NCI-H524 (cell line): ENCODE results near the gene KRTAP12-4.
"Not testable (repeated sequence)": the region's sequence is repeated elsewhere in the genome, so short reads cannot be mapped to it uniquely, and the experiment has no call there.

Source experiments
- DNase-seq, 2 experiments: peaks; one replicate each; lab custom pipeline; 2025; lab: John Stamatoyannopoulos, UW

Gene KRTAP12-4

GRCh38 chr21:44686843-44687561, 32.5 kb upstream of the KRTAP12-4 start:
- DNase-seq, result no peak

GRCh38 chr21:44686000-44686781, 31.7 kb upstream of the KRTAP12-4 start:
- DNase-seq, result peak; percentile 7 to 51

DNA sequence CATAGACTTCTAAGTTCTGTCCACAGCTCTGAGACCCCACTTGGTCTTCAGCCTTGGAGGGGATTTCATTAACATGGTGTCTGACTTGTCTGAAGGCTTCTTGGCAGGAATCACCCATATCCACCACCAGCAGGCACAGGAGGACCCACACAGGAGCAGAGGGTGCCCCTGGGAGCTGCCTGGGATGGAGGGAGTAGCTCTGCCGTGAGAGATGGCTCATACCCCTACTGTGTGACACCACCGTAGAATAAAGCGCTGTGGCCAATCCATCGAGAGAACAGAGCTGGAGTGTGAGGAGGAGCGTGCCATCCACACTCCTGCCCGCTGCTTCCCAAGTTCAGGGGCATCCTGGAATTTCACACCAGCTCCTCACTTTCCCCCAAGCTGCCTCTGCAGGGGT, 30.6 kb upstream of the KRTAP12-4 start:
- not testable (repeated sequence) for DNase-seq

- no peak for DNase-seq
Measured at GRCh38 chr21:44684483-44684882, 30.0 kb upstream of the KRTAP12-4 start.

GRCh38 chr21:44684077-44684476, 29.6 kb upstream of the KRTAP12-4 start:
- no peak for DNase-seq

DNA sequence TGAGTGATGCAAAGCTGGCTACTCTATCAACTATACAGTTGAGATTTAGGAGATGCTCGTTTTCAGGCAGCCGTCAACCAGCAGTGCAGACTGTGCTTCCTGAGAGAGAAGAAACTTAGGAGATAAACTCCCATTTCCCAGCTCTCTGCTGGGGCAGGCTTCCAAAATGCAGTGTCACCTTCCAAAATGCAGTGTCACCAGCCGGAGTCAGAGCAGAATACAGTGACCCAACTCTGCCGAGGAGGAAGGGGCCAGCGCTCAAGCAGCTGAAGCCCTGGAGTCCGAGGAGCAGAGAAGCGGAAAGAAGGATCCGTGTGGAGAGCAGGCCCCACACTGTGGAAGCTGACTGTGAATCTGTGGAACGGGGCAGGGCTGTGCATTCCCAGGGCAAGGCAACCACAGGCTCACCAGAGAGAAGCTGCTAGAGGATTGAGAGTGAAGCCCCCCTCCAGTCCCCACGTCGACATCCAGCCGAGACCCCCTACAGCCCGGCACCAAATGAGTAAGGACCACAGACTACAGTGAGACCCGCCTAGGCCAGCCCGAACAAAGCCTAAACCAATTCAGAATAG, 28.2 kb upstream of the KRTAP12-4 start:
- no peak for DNase-seq

GRCh38 chr21:44681861-44682579, 27.6 kb upstream of the KRTAP12-4 start, which contains the start of gene KRTAP12-1:
KRTAP12-1 (minus strand) TSS chr21:44682163; CDS start chr21:44682123, 40 bp downstream.
- peak; percentile 63 to 73 for DNase-seq

DNA sequence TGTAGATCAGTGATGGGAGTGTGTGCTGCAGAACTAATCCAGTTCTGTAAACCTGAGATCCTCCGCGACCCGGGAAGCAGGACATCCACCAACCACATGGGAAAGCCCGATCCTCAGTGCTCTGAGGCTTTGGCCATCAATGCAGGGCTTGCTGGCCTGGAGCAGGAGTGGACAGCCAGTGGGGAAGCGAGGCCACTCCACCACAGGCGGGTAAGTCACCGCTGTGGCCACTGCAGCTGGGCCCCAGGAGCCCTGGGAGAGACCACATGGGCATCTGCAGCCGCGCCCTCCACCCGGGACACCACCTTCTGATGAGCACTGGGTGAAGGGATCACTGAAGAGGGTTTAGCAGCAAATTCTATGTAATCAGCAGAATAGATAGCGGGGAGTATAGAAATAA, 26.7 kb upstream of the KRTAP12-4 start:
- DNase-seq, result no peak

- no peak for DNase-seq
Measured at GRCh38 chr21:44677881-44678280, 23.4 kb upstream of the KRTAP12-4 start.

- DNase-seq, result no peak
Measured at GRCh38 chr21:44671911-44672310, 17.5 kb upstream of the KRTAP12-4 start.

DNA sequence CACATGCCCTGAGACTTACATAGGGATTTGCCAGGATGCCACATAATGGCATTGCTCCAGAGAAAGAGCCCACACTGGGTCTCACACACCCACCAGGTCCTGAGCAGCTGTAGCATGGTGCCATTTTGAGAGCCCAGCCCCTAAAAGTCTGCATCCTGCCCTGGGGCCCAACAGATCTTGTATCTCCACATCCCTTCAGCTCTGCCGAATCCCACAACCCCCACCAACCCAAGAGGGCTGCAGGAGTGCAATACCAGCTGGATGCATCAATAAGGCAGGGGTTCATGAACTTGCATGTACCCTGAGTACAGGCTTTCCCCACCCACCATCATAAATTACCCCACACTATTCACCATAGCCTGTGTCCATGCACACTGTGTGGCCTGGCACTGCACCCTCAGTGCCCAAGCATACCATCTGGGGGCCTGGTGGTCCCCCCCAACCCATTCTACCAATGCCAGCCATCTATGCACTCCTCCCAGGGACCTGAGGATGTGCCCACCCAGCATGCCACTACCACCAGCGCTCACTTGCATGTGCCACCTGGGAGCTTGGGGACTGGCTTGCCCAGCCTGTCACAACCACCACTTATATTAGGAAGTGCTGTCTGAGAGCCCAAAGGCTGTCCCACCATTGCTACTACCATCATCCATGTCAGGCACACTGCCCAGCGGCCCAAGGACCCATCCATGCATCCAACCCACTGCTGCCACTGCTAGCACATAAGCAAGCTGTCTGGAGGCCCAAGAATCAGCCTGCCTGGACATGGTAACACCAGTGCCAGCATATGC, 16.4 kb upstream of the KRTAP12-4 start:
- no peak for DNase-seq

DNA sequence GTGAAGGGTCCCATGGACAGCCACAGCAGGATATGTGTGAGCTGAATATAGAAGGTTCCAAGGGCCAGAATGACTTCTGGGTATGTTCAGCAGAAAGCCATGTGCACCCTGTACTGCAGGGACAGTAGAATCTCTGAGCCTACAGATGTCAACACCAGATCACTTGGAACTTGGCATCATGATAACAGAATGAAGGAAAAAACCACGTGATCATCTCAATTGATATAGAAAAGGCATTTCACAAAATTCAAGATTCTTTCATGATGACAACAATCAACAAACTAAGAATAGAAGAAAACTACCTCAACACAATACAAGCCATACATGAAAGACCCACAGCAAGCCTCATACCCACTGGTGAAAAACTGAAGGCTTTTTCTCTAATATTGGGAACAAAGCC, 13.2 kb upstream of the KRTAP12-4 start:
- DNase-seq, result no peak

GRCh38 chr21:44666401-44667320, 12.2 kb upstream of the KRTAP12-4 start, which contains the start of gene KRTAP12-2:
KRTAP12-2 (minus strand) TSS chr21:44666927; CDS start chr21:44666886, 41 bp downstream.
- no peak for DNase-seq

GRCh38 chr21:44664691-44665090, 10.2 kb upstream of the KRTAP12-4 start:
- no peak for DNase-seq

DNA sequence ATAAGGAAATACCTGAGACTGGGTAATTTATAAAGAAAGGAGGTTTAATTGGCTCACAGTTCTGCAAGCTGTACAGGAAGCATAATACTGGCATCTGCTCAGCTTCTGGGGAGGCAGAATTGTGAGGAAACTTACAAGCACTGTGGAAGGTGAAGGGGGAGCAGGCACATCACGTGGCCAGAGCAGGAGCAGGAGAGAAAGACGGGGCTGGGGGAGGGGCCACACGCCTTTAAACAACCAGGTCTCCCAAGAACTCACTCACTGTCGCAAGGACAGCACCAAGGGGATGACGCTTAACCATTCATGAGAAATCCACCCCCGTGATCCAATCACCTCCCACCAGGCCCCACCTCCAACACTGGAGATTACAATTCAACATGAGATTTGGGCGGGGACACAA, 7.1 kb upstream of the KRTAP12-4 start:
- DNase-seq, result not testable (repeated sequence)

GRCh38 chr21:44658913-44659595, 4.6 kb upstream of the KRTAP12-4 start:
- no peak for DNase-seq

DNA sequence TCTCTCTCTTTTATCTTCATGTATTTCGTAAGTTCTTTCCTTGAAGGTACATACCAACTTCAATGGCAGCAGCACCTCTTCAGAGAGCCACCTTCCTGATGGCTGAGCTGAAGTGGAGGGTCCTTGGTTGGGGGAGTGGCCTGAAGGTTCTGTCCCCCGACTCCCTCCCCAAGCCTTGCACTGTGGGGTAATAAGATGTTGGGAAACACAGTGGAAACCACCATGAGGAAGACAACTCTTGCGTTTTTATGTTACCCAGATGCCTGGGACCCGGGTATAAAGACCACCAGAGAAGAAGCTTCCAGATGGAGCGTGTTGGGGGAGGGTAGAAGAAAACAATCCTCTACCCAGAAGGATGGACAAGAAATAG, 4.1 kb upstream of the KRTAP12-4 start:
- no peak for DNase-seq

- DNase-seq, result no peak
Measured at GRCh38 chr21:44657635-44658540, 3.4 kb upstream of the KRTAP12-4 start, which contains the start of gene KRTAP12-3. KRTAP12-3 (plus strand) TSS chr21:44657932; CDS start chr21:44657980, 48 bp downstream.
